HEK293 (cell line): ENCODE data around the gene SCN1A.

Experiments
- CTCF ChIA-PET: fragments of 350-600 bp; formaldehyde crosslinking; extraction: SDS; loops from one replicate; lab custom pipeline; 2021; ENCODE audit warnings: antibody characterized with exemption; lab: Yijun Ruan, JAX
- POLR2A ChIA-PET: fragments of 300-600 bp; formaldehyde crosslinking; extraction: SDS; loops from one replicate; lab custom pipeline; 2020; ENCODE audit warnings: antibody characterized with exemption, inconsistent platforms; lab: Yijun Ruan, JAX
- H3K27ac ChIP-seq: fragments of 200-500 bp; sonication (Bioruptor generic); 2 replicates; pipeline ENCODE4 v1.5.1; 2014; ENCODE audit warnings: low read depth, low read length, control low read depth, inconsistent platforms; ENCODE audit errors: extremely low read depth
- H3K36me3 ChIP-seq, 2 experiments: fragments of 200-500 bp in 1 of 2; sonication (Bioruptor generic) in 1 of 2; 1 replicate in 1 of 2; 2 replicates in 1 of 2; pipeline ENCODE4 v1.5.1; 2014 to 2017; ENCODE audit warnings: inconsistent platforms in 2 of 2, low read length in 2 of 2; ENCODE audit not compliant: control insufficient read depth in 2 of 2, insufficient read depth in 1 of 2
- H3K4me1 ChIP-seq: fragments of 200-500 bp; sonication (Bioruptor generic); 2 replicates; pipeline ENCODE4 v1.5.1; 2014; ENCODE audit warnings: mild to moderate bottlenecking, low read length, inconsistent platforms; ENCODE audit not compliant: control insufficient read depth, insufficient read depth
- H3K4me3 ChIP-seq: 2 replicates; pipeline ENCODE4 v1.5.1; 2011; ENCODE audit warnings: low read depth, mild to moderate bottlenecking, control low read depth, low read length, moderate library complexity
- H3K9me3 ChIP-seq: fragments of 200-500 bp; sonication (Bioruptor generic); 2 replicates; pipeline ENCODE4 v1.5.1; 2014; ENCODE audit warnings: low read depth, low read length, inconsistent platforms; ENCODE audit not compliant: control insufficient read depth, insufficient read depth
- FEZF1 ChIP-seq: fragments of 450-650 bp; formaldehyde crosslinking; IDR thresholded peaks from 2 replicates; pipeline ENCODE4 v1.5.1; 2016; ENCODE audit warnings: missing biosample characterization, missing genetic modification characterization
- GLI4 ChIP-seq: fragments of 450-650 bp; formaldehyde crosslinking; IDR thresholded peaks from 2 replicates; pipeline ENCODE4 v1.5.1; 2016; ENCODE audit warnings: missing biosample characterization, missing genetic modification characterization
- GLIS1 ChIP-seq: fragments of 450-650 bp; formaldehyde crosslinking; IDR thresholded peaks from 2 replicates; pipeline ENCODE4 v1.5.1; 2016; ENCODE audit warnings: missing biosample characterization, missing genetic modification characterization
- GLIS2 ChIP-seq: fragments of 450-650 bp; formaldehyde crosslinking; IDR thresholded peaks from 2 replicates; pipeline ENCODE4 v1.5.1; 2016; ENCODE audit warnings: missing biosample characterization, missing genetic modification characterization
- PRDM1 ChIP-seq: fragments of 450-650 bp; formaldehyde crosslinking; IDR thresholded peaks from 2 replicates; pipeline ENCODE4; 2016; ENCODE audit warnings: missing biosample characterization, missing genetic modification characterization
- REPIN1 ChIP-seq: fragments of 450-650 bp; formaldehyde crosslinking; IDR thresholded peaks from 2 replicates; pipeline ENCODE4 v1.5.1; 2017; ENCODE audit warnings: missing biosample characterization, missing genetic modification characterization, low read depth
- YY2 ChIP-seq: fragments of 450-650 bp; formaldehyde crosslinking; IDR thresholded peaks from 2 replicates; pipeline ENCODE4 v1.5.1; 2016; ENCODE audit warnings: missing biosample characterization, missing genetic modification characterization
- ZBTB21 ChIP-seq: fragments of 450-650 bp; formaldehyde crosslinking; IDR thresholded peaks from 2 replicates; pipeline ENCODE4 v1.5.1; 2017; ENCODE audit warnings: missing biosample characterization, missing genetic modification characterization
- ZFP37 ChIP-seq: fragments of 450-650 bp; formaldehyde crosslinking; IDR thresholded peaks from 2 replicates; pipeline ENCODE4 v1.5.1; 2016; ENCODE audit warnings: missing biosample characterization, missing genetic modification characterization
- ZNF155 ChIP-seq: fragments of 450-650 bp; formaldehyde crosslinking; IDR thresholded peaks from 2 replicates; pipeline ENCODE4 v1.5.1; 2016; ENCODE audit warnings: missing biosample characterization, missing genetic modification characterization
- ZNF266 ChIP-seq: fragments of 450-650 bp; formaldehyde crosslinking; IDR thresholded peaks from 2 replicates; pipeline ENCODE4 v1.5.1; 2016; ENCODE audit warnings: missing biosample characterization, missing genetic modification characterization, low read depth
- ZNF335 ChIP-seq: fragments of 450-650 bp; formaldehyde crosslinking; conservative IDR thresholded peaks from 2 replicates; pipeline ENCODE4 v1.5.1; 2016; ENCODE audit warnings: missing biosample characterization, missing genetic modification characterization
- ZNF48 ChIP-seq: fragments of 450-650 bp; formaldehyde crosslinking; IDR thresholded peaks from 2 replicates; pipeline ENCODE4 v1.5.1; 2016; ENCODE audit warnings: missing biosample characterization, missing genetic modification characterization
- ZNF529 ChIP-seq: fragments of 450-650 bp; formaldehyde crosslinking; IDR thresholded peaks from 2 replicates; pipeline ENCODE4 v1.5.1; 2017; ENCODE audit warnings: missing genetic modification characterization, missing biosample characterization; ENCODE audit not compliant: insufficient replicate concordance
- ZNF624 ChIP-seq: fragments of 450-650 bp; formaldehyde crosslinking; IDR thresholded peaks from 2 replicates; pipeline ENCODE4 v1.5.1; 2017; ENCODE audit warnings: missing biosample characterization, missing genetic modification characterization
- ZNF654 ChIP-seq: fragments of 450-650 bp; formaldehyde crosslinking; IDR thresholded peaks from 2 replicates; pipeline ENCODE4 v1.5.1; 2016; ENCODE audit warnings: low read depth, missing biosample characterization, missing genetic modification characterization
- ZNF707 ChIP-seq: fragments of 450-650 bp; formaldehyde crosslinking; IDR thresholded peaks from 2 replicates; pipeline ENCODE4 v1.5.1; 2016; ENCODE audit warnings: missing biosample characterization, missing genetic modification characterization
- ZNF747 ChIP-seq: fragments of 450-650 bp; formaldehyde crosslinking; IDR thresholded peaks from 2 replicates; pipeline ENCODE4 v1.5.1; 2016; ENCODE audit warnings: missing biosample characterization, missing genetic modification characterization
- ZXDB ChIP-seq: fragments of 450-650 bp; formaldehyde crosslinking; IDR thresholded peaks from 2 replicates; pipeline ENCODE4 v1.5.1; 2016; ENCODE audit warnings: missing biosample characterization, missing genetic modification characterization
- TF ChIP-seq, protein P1 (sequence below): fragments of 450-650 bp; formaldehyde crosslinking; IDR thresholded peaks from 2 replicates; pipeline ENCODE4 v1.5.0; 2017; ENCODE audit warnings: missing biosample characterization, missing genetic modification characterization, borderline replicate concordance
- TF ChIP-seq, protein P2 (sequence below): fragments of 450-650 bp; formaldehyde crosslinking; IDR thresholded peaks from 2 replicates; pipeline ENCODE4 v1.5.1; 2016; ENCODE audit warnings: missing biosample characterization, missing genetic modification characterization
- TF ChIP-seq, protein P3 (sequence below): fragments of 450-650 bp; formaldehyde crosslinking; IDR thresholded peaks from 2 replicates; pipeline ENCODE4 v1.5.1; 2017; ENCODE audit warnings: missing biosample characterization, missing genetic modification characterization

Gene SCN1A

DNA sequence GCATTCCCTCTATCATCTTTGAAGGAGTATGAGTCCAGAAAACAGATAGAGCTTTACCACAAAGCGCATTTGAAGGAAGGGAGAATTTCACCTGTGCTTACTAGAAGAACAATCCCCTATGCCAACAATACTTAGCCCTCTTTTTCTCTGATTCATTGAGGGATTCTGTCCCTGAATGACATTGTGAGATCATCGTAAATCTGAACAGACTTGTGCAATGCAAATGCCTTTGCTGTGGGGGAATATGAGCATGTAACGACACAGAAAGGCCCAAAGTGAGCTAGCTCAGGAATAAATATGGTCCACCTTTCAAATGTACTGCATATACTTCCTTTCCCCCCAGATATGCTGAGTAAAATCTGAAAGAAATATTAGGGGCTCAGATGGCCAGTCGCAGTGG, 67.6 kb downstream of the SCN1A start (continued):
- TF ChIP-seq ZXDB (tag by site-specific recombination) (no peak), YY2 (tag by site-specific recombination) (no peak), ZNF624 (tag by site-specific recombination) (no peak), GLI4 (tag by site-specific recombination) (no peak), ZNF529 (tag by site-specific recombination) (no peak)
- TF ChIP-seq, protein P1, sequence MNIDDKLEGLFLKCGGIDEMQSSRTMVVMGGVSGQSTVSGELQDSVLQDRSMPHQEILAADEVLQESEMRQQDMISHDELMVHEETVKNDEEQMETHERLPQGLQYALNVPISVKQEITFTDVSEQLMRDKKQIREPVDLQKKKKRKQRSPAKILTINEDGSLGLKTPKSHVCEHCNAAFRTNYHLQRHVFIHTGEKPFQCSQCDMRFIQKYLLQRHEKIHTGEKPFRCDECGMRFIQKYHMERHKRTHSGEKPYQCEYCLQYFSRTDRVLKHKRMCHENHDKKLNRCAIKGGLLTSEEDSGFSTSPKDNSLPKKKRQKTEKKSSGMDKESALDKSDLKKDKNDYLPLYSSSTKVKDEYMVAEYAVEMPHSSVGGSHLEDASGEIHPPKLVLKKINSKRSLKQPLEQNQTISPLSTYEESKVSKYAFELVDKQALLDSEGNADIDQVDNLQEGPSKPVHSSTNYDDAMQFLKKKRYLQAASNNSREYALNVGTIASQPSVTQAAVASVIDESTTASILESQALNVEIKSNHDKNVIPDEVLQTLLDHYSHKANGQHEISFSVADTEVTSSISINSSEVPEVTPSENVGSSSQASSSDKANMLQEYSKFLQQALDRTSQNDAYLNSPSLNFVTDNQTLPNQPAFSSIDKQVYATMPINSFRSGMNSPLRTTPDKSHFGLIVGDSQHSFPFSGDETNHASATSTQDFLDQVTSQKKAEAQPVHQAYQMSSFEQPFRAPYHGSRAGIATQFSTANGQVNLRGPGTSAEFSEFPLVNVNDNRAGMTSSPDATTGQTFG (tag by site-specific recombination) = no peak

DNA sequence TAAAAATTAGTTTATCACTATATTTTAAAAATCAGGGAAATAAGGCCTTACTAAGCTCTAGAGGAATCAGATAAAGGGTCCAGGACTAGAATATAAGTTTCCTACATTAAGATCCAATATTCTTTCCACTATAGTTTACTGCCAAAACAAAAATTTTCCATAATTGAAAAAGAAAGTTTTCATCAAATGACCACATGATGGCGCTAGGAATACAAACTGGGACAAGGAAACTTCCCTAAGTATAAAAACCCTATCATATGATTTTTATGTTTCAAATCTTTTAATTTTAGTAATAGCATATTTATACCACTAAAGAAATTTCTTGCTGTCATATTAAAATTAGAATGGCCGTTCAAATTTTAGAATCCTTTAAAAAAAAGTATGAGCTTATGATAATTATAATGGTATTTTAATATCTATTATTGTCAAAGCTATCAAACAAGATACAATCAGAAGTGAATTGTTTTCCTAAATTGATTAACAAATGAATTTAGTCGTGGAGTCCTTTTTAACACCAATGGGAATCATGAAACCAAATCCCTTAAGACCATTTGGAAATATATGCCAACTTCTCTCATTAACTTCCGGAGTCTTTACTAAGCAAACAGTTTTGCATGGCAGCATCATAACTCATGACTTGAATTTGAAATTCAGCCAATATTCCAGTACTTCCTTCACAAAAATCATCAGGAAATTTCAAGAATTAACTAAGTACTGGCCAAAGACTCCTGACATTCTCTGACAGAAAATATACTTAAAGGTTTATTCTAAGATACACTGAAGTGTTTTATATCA, 70.3 kb downstream of the SCN1A start:
- H3K9me3 ChIP-seq = no peaks in the 10 kb centered on the region
- H3K4me3 ChIP-seq = no peak overlapping the region
- ChIA-PET CTCF (interaction anchor here (0.6 to 5.2 kb wide), 32 partner anchors 9 to 1145 kb away, joined by 3 to 32 read pairs (median 4); partner anchors contain the start of gene SCN1A), POLR2A (no interaction called here)
- no peak for TF ChIP-seq ZNF266 (tag by site-specific recombination)
- peak; percentile 61; the same call in 1 of the 2 replicates for TF ChIP-seq ZFP37 (tag by site-specific recombination)
- TF ChIP-seq FEZF1 (tag by site-specific recombination) = 0 out of 2 replicates have a peak, but pooled peaks have one; percentile 13
- peak; percentile 50 for TF ChIP-seq ZNF654
- no peaks in the 10 kb centered on the region; the same call in 1 of the 2 replicates for H3K4me1 ChIP-seq
- H3K27ac ChIP-seq = no peak overlapping the region
- no peaks in the 10 kb centered on the region for H3K36me3 ChIP-seq

DNA sequence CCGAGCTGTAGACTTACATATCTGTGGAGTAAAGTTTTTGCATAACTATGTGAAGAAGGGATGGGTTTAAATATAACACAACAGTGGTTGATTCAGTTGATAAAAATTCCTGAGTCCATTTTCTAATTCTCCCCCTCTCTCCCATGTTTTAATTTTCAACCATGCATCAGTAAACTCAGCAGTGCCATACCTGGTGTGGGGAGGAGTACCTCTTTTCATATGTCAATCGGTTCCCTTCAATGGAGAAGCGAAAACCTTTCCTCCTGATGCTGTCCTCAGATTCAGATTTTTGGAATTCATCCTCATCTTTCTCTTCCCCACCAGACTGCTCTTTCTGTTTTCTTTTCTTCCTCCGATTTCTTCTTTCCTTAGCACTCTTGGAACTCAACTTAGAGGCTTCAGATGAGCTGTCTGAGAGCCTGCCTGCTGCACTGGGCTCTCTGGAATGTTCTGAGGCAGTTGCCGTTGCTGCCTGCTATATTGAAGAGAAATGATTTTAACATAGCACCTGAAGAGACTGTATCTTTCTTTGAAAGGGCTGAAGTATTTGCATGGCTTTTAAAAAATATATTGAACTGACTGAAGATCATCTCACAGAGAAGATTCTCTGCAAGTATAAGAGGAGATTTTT, 82.9 kb downstream of the SCN1A start:
- Histone ChIP-seq H3K36me3 (no peaks in the 10 kb centered on the region), H3K4me3 (no peak overlapping the region), H3K27ac (no peak overlapping the region), H3K4me1 (no peaks in the 10 kb centered on the region)
- CTCF ChIA-PET = interaction anchor here (0.7 kb wide), 1 partner anchor 12 kb away, joined by 3 read pairs; no protein-coding TSS in a partner anchor
- POLR2A ChIA-PET = interaction anchor here (0.5 kb wide), 1 partner anchor 44 kb away, joined by 3 read pairs; no protein-coding TSS in a partner anchor
- TF ChIP-seq PRDM1 (tag by site-specific recombination) (no peak), REPIN1 (tag by site-specific recombination) (no peak), ZNF155 (tag by site-specific recombination) (no peak), ZNF48 (tag by site-specific recombination) (no peak), GLIS1 (tag by site-specific recombination) (no peak), GLIS2 (no peak), ZNF747 (tag by site-specific recombination) (no peak), ZNF707 (tag by site-specific recombination) (no peak), ZNF335 (tag by site-specific recombination) (no peak), ZBTB21 (tag by site-specific recombination) (no peak)
- TF ChIP-seq, protein P2, sequence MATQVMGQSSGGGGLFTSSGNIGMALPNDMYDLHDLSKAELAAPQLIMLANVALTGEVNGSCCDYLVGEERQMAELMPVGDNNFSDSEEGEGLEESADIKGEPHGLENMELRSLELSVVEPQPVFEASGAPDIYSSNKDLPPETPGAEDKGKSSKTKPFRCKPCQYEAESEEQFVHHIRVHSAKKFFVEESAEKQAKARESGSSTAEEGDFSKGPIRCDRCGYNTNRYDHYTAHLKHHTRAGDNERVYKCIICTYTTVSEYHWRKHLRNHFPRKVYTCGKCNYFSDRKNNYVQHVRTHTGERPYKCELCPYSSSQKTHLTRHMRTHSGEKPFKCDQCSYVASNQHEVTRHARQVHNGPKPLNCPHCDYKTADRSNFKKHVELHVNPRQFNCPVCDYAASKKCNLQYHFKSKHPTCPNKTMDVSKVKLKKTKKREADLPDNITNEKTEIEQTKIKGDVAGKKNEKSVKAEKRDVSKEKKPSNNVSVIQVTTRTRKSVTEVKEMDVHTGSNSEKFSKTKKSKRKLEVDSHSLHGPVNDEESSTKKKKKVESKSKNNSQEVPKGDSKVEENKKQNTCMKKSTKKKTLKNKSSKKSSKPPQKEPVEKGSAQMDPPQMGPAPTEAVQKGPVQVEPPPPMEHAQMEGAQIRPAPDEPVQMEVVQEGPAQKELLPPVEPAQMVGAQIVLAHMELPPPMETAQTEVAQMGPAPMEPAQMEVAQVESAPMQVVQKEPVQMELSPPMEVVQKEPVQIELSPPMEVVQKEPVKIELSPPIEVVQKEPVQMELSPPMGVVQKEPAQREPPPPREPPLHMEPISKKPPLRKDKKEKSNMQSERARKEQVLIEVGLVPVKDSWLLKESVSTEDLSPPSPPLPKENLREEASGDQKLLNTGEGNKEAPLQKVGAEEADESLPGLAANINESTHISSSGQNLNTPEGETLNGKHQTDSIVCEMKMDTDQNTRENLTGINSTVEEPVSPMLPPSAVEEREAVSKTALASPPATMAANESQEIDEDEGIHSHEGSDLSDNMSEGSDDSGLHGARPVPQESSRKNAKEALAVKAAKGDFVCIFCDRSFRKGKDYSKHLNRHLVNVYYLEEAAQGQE (tag by site-specific recombination) = no peak
- TF ChIP-seq, protein P3, sequence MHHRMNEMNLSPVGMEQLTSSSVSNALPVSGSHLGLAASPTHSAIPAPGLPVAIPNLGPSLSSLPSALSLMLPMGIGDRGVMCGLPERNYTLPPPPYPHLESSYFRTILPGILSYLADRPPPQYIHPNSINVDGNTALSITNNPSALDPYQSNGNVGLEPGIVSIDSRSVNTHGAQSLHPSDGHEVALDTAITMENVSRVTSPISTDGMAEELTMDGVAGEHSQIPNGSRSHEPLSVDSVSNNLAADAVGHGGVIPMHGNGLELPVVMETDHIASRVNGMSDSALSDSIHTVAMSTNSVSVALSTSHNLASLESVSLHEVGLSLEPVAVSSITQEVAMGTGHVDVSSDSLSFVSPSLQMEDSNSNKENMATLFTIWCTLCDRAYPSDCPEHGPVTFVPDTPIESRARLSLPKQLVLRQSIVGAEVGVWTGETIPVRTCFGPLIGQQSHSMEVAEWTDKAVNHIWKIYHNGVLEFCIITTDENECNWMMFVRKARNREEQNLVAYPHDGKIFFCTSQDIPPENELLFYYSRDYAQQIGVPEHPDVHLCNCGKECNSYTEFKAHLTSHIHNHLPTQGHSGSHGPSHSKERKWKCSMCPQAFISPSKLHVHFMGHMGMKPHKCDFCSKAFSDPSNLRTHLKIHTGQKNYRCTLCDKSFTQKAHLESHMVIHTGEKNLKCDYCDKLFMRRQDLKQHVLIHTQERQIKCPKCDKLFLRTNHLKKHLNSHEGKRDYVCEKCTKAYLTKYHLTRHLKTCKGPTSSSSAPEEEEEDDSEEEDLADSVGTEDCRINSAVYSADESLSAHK = no peak
- TF ChIP-seq, all 188 proteins: peak for 0
- no peaks in the 10 kb centered on the region for H3K9me3 ChIP-seq
